ENCODE data around the gene PEX14.

DNA sequence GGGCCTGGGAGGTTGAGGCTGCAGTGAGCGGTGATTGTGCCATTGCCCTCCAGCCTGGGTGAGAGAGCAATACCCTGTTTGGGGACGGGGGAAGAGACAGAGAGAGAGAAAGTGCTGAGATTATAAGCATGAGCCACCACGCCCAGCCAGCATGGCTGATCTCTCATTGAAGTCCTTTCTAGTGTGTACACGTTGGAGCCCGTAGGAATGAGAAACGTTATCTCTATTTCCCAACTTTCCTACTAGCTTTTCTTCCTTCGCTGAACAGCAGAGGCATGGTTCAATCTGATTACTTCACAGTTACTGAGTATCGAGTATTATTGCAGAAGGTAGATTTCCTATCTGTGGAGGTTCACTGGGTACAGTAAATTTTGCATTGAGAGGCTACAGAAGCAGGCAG lies 4.5 kb downstream of the PEX14 start:
- TF ChIP-seq, protein P1, sequence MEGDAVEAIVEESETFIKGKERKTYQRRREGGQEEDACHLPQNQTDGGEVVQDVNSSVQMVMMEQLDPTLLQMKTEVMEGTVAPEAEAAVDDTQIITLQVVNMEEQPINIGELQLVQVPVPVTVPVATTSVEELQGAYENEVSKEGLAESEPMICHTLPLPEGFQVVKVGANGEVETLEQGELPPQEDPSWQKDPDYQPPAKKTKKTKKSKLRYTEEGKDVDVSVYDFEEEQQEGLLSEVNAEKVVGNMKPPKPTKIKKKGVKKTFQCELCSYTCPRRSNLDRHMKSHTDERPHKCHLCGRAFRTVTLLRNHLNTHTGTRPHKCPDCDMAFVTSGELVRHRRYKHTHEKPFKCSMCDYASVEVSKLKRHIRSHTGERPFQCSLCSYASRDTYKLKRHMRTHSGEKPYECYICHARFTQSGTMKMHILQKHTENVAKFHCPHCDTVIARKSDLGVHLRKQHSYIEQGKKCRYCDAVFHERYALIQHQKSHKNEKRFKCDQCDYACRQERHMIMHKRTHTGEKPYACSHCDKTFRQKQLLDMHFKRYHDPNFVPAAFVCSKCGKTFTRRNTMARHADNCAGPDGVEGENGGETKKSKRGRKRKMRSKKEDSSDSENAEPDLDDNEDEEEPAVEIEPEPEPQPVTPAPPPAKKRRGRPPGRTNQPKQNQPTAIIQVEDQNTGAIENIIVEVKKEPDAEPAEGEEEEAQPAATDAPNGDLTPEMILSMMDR (IDR thresholded peaks at IDR 0.05), result no peak
- TF ChIP-seq POLR2AphosphoS5 (IDR thresholded peaks at IDR 0.05) (no peak), POLR2A (IDR thresholded peaks at IDR 0.05) (no peak)

All from breast epithelium (tissue), 3 donors.